ENCODE results near the gene RPL27A. TPM values are rescaled to one million over a fixed set of nuclear protein-coding genes. Genes with fewer than 3 reads are reported as not detected.

The RPL27A gene
- polyA plus RNA-seq (2013) = 1,657 and 1,703 TPM in 2 replicates

GRCh38 chr11:8682303-8683114 lies at the start of gene RPL27A, which contains the start of gene TRIM66:
Gene RPL27A, plus strand, starts transcription at chr11:8682792. Its CDS starts 22 bp downstream, at chr11:8682814.
Gene TRIM66, minus strand, starts transcription at chr11:8682665. Its CDS starts 10,391 bp downstream, at chr11:8672274.
- peak within 1 kb of the TSS; percentile 85 for H3K4ac ChIP-seq (ENCODE audit: low read depth, low read length)
- H3K4me1 ChIP-seq (ENCODE audit: control insufficient read depth in 1 of 2, insufficient read depth in 2 of 2, low read length in 2 of 2) = peaks cover 2 to 3% of the 10 kb centered on the region in 2 experiments
- H3K4me2 ChIP-seq (ENCODE audit: low read length) = peak within 1 kb of the TSS; percentile 74
- H4K12ac ChIP-seq (ENCODE audit: low read depth, low read length) = peak within 1 kb of the TSS; percentile 94
- peak; percentile 97 to 99 for DNase-seq
- peak within 1 kb of the TSS; percentile 91 for H2AK5ac ChIP-seq (ENCODE audit: low read length)
- peak within 1 kb of the TSS; percentile 95 for H4K8ac ChIP-seq (ENCODE audit: low read depth, low read length)
- peak within 1 kb of the TSS; percentile 88 for H3K18ac ChIP-seq (ENCODE audit: low read length)
- H3K36me3 ChIP-seq (ENCODE audit: control insufficient read depth in 1 of 2, insufficient read depth in 2 of 2, low read length in 2 of 2) = peaks cover 15 to 30% of the 10 kb centered on the region in 2 experiments
- peak within 1 kb of the TSS; percentile 88 for H3K27ac ChIP-seq (ENCODE audit: low read depth, low read length)
- no peaks in the 10 kb centered on the region for H3K27me3 ChIP-seq (ENCODE audit: insufficient read depth, low read length)
- H3K9me3 ChIP-seq (ENCODE audit: insufficient read depth, low read depth, low read length) = no peaks in the 10 kb centered on the region
- peak within 1 kb of the TSS; percentile 100 for H3K9ac ChIP-seq (ENCODE audit: low read length)
- H2AFZ ChIP-seq (ENCODE audit: insufficient read depth, low read length, poor library complexity) = peak within 1 kb of the TSS; percentile 89
- peak within 1 kb of the TSS; percentile 94 for H4K91ac ChIP-seq (ENCODE audit: low read depth, low read length)
- H3K79me1 ChIP-seq (ENCODE audit: low read length) = peaks cover 14% of the 10 kb centered on the region
- WGBS (ENCODE audit: extremely low coverage, insufficient coverage, insufficient read length) = no CpG with 5 or more reads among the region's 67 CpGs
- H2BK5ac ChIP-seq (ENCODE audit: low read depth, low read length, poor library complexity) = peak within 1 kb of the TSS; percentile 91
- H3K14ac ChIP-seq (ENCODE audit: low read length) = peak within 1 kb of the TSS; percentile 90
- H3K4me3 ChIP-seq (ENCODE audit: low read depth, low read length) = peak within 1 kb of the TSS; percentile 92
- H3K79me2 ChIP-seq (ENCODE audit: control insufficient read depth, insufficient read depth, low read length, poor library complexity) = peaks cover 18% of the 10 kb centered on the region
- H2BK12ac ChIP-seq (ENCODE audit: low read length) = no peak within 1 kb of the TSS
- peak within 1 kb of the TSS; percentile 84 for H2BK120ac ChIP-seq (ENCODE audit: insufficient read depth, low read length, poor library complexity)
- peak within 1 kb of the TSS; percentile 3 for H3K23ac ChIP-seq (ENCODE audit: low read length)

GRCh38 chr11:8634498-8634897 lies 48.1 kb upstream of the RPL27A start:
- H2BK5ac ChIP-seq (ENCODE audit: low read depth, low read length, poor library complexity) = no peak overlapping the region
- no peaks in the 10 kb centered on the region for H3K4me1 ChIP-seq (ENCODE audit: control insufficient read depth in 1 of 2, insufficient read depth in 2 of 2, low read length in 2 of 2)
- H4K8ac ChIP-seq (ENCODE audit: low read depth, low read length) = no peak overlapping the region
- no peaks in the 10 kb centered on the region for H3K79me1 ChIP-seq (ENCODE audit: low read length)
- no peak for DNase-seq
- H3K9ac ChIP-seq (ENCODE audit: low read length) = no peak overlapping the region
- no peak overlapping the region for H2BK12ac ChIP-seq (ENCODE audit: low read length)
- H3K23ac ChIP-seq (ENCODE audit: low read length) = no peak overlapping the region
- no peak overlapping the region for H3K4me3 ChIP-seq (ENCODE audit: low read depth, low read length)
- no peak overlapping the region for H3K14ac ChIP-seq (ENCODE audit: low read length)
- H2AFZ ChIP-seq (ENCODE audit: insufficient read depth, low read length, poor library complexity) = no peak overlapping the region
- H3K4ac ChIP-seq (ENCODE audit: low read depth, low read length) = no peak overlapping the region
- peaks cover 0 to 5% of the 10 kb centered on the region in 2 experiments for H3K36me3 ChIP-seq (ENCODE audit: control insufficient read depth in 1 of 2, insufficient read depth in 2 of 2, low read length in 2 of 2)
- no peaks in the 10 kb centered on the region for H3K79me2 ChIP-seq (ENCODE audit: control insufficient read depth, insufficient read depth, low read length, poor library complexity)
- no peak overlapping the region for H2BK120ac ChIP-seq (ENCODE audit: insufficient read depth, low read length, poor library complexity)
- no peak overlapping the region for H2AK5ac ChIP-seq (ENCODE audit: low read length)
- H3K9me3 ChIP-seq (ENCODE audit: insufficient read depth, low read depth, low read length) = peaks cover 1% of the 10 kb centered on the region
- H4K91ac ChIP-seq (ENCODE audit: low read depth, low read length) = no peak overlapping the region
- no peak overlapping the region for H4K12ac ChIP-seq (ENCODE audit: low read depth, low read length)
- no peaks in the 10 kb centered on the region for H3K27me3 ChIP-seq (ENCODE audit: insufficient read depth, low read length)
- H3K27ac ChIP-seq (ENCODE audit: low read depth, low read length) = no peak overlapping the region
- WGBS (ENCODE audit: extremely low coverage, insufficient coverage, insufficient read length) = no CpG with 5 or more reads among the region's 6 CpGs
- no peak overlapping the region for H3K18ac ChIP-seq (ENCODE audit: low read length)
- no peak overlapping the region for H3K4me2 ChIP-seq (ENCODE audit: low read length)

- Histone ChIP-seq H2AK5ac (ENCODE audit: low read length) (no peak overlapping the region), H2BK120ac (ENCODE audit: insufficient read depth, low read length, poor library complexity) (no peak overlapping the region), H2BK12ac (ENCODE audit: low read length) (no peak overlapping the region), H3K36me3 (ENCODE audit: control insufficient read depth in 1 of 2, insufficient read depth in 2 of 2, low read length in 2 of 2) (peaks cover 0 to 8% of the 10 kb centered on the region in 2 experiments), H3K14ac (ENCODE audit: low read length) (no peak overlapping the region), H4K12ac (ENCODE audit: low read depth, low read length) (no peak overlapping the region), H3K18ac (ENCODE audit: low read length) (no peak overlapping the region), H3K4me2 (ENCODE audit: low read length) (no peak overlapping the region), H2BK5ac (ENCODE audit: low read depth, low read length, poor library complexity) (no peak overlapping the region), H4K91ac (ENCODE audit: low read depth, low read length) (no peak overlapping the region), H3K27me3 (ENCODE audit: insufficient read depth, low read length) (no peaks in the 10 kb centered on the region), H3K4me1 (ENCODE audit: control insufficient read depth in 1 of 2, insufficient read depth in 2 of 2, low read length in 2 of 2) (no peaks in the 10 kb centered on the region), H3K79me1 (ENCODE audit: low read length) (no peaks in the 10 kb centered on the region), H4K8ac (ENCODE audit: low read depth, low read length) (no peak overlapping the region), H3K4me3 (ENCODE audit: low read depth, low read length) (no peak overlapping the region), H2AFZ (ENCODE audit: insufficient read depth, low read length, poor library complexity) (no peak overlapping the region), H3K23ac (ENCODE audit: low read length) (no peak overlapping the region), H3K27ac (ENCODE audit: low read depth, low read length) (no peak overlapping the region), H3K9ac (ENCODE audit: low read length) (no peak overlapping the region), H3K9me3 (ENCODE audit: insufficient read depth, low read depth, low read length) (peaks cover 1% of the 10 kb centered on the region), H3K4ac (ENCODE audit: low read depth, low read length) (no peak overlapping the region), H3K79me2 (ENCODE audit: control insufficient read depth, insufficient read depth, low read length, poor library complexity) (no peaks in the 10 kb centered on the region)
- no CpG with 5 or more reads among the region's 2 CpGs for WGBS (ENCODE audit: extremely low coverage, insufficient coverage, insufficient read length)
- DNase-seq = no peak
These were observed 46.5 kb upstream of the RPL27A start for GRCh38 chr11:8636127-8636526.

- H3K79me1 ChIP-seq (ENCODE audit: low read length) = no peaks in the 10 kb centered on the region
- no peak overlapping the region for H4K91ac ChIP-seq (ENCODE audit: low read depth, low read length)
- H3K27ac ChIP-seq (ENCODE audit: low read depth, low read length) = no peak overlapping the region
- H3K4me2 ChIP-seq (ENCODE audit: low read length) = no peak overlapping the region
- no peak overlapping the region for H2AK5ac ChIP-seq (ENCODE audit: low read length)
- no CpG with 5 or more reads among the region's 5 CpGs for WGBS (ENCODE audit: extremely low coverage, insufficient coverage, insufficient read length)
- H2AFZ ChIP-seq (ENCODE audit: insufficient read depth, low read length, poor library complexity) = no peak overlapping the region
- H3K36me3 ChIP-seq (ENCODE audit: control insufficient read depth in 1 of 2, insufficient read depth in 2 of 2, low read length in 2 of 2) = peaks cover 0 to 8% of the 10 kb centered on the region in 2 experiments
- no peak overlapping the region for H3K9ac ChIP-seq (ENCODE audit: low read length)
- peaks cover 1% of the 10 kb centered on the region for H3K9me3 ChIP-seq (ENCODE audit: insufficient read depth, low read depth, low read length)
- no peak overlapping the region for H2BK120ac ChIP-seq (ENCODE audit: insufficient read depth, low read length, poor library complexity)
- H4K8ac ChIP-seq (ENCODE audit: low read depth, low read length) = no peak overlapping the region
- no peak overlapping the region for H3K14ac ChIP-seq (ENCODE audit: low read length)
- no peak overlapping the region for H3K4me3 ChIP-seq (ENCODE audit: low read depth, low read length)
- no peak overlapping the region for H3K18ac ChIP-seq (ENCODE audit: low read length)
- H3K27me3 ChIP-seq (ENCODE audit: insufficient read depth, low read length) = no peaks in the 10 kb centered on the region
- H3K79me2 ChIP-seq (ENCODE audit: control insufficient read depth, insufficient read depth, low read length, poor library complexity) = no peaks in the 10 kb centered on the region
- H2BK12ac ChIP-seq (ENCODE audit: low read length) = no peak overlapping the region
- no peak overlapping the region for H3K4ac ChIP-seq (ENCODE audit: low read depth, low read length)
- H2BK5ac ChIP-seq (ENCODE audit: low read depth, low read length, poor library complexity) = no peak overlapping the region
- H3K4me1 ChIP-seq (ENCODE audit: control insufficient read depth in 1 of 2, insufficient read depth in 2 of 2, low read length in 2 of 2) = no peaks in the 10 kb centered on the region
- H3K23ac ChIP-seq (ENCODE audit: low read length) = no peak overlapping the region
- DNase-seq = no peak
- H4K12ac ChIP-seq (ENCODE audit: low read depth, low read length) = no peak overlapping the region
These were observed 44.3 kb upstream of the RPL27A start for GRCh38 chr11:8638300-8638699.
